ENCODE data around the gene UBE2J2. TPM values are rescaled to one million over a fixed set of nuclear protein-coding genes. Genes with fewer than 3 reads are reported as not detected.

The UBE2J2 gene
- total and polyA plus RNA-seq, 2 of the 4 experiments (the other 2 are of a cell fraction), result 20.6 to 67.5 TPM

DNA sequence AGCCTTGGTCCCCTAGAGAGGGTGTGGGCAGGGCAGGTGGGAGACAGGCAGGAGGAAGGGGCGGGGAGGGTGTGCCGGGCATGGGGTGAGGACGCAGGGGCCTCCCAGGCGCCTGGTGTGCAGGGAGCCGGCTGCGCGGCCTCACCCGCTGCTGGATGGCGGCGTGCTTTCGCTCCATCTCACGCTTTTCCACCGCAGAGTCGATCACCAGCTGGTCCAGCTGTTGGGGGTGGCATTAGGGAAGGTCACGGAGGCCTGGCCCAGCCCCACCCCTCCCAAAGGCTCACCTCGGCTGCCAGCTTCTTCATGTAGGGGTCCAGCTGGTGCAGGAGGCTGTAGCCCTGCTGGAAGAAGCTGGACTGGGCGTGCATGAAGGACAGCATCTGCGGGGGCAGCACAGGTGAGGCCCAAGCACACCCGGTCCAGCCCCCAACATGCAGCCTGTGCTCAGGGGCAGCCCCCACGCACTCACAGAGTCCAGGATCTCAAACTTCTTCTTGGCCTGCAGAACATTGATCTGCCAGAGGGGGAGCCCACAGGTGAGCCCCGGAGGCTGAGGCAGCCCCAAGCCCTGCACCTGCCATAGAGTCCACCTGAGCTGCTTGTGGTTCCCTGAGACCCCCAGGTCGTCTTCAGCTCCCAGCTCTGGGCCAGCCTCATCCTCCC, 26.2 kb upstream of the UBE2J2 start:
- in situ Hi-C loops (cut with MboI; ENCODE audit: low sequenced_read_pairs), result no loop called here
- DNase-seq (no peak), ATAC-seq (ENCODE audit: low read depth) (no peak)
- no peak overlapping the region for H3K4me2 ChIP-seq (ENCODE audit: low read depth, low read length)
- no peak overlapping the region for H3K4ac ChIP-seq (ENCODE audit: low read depth, low read length)
- no peak overlapping the region for H3K56ac ChIP-seq (ENCODE audit: extremely low read depth, insufficient read depth, low read length)
- H2BK5ac ChIP-seq (ENCODE audit: low read depth, low read length, poor library complexity, severe bottlenecking), result no peak overlapping the region
- CTCF ChIA-PET, result interaction anchor here (0.6 kb wide), 1 partner anchor 287 kb away, joined by 4 read pairs; no protein-coding TSS in a partner anchor
- intact Hi-C loops (cut with micrococcal nuclease), result no loop called here
- no peak overlapping the region for H2AK9ac ChIP-seq (replicated peaks; ENCODE audit: low read depth, low read length, poor library complexity)
- no peak overlapping the region for H2AK5ac ChIP-seq (ENCODE audit: low read depth, low read length)
- WGBS, 2 experiments (ENCODE audit: extremely low coverage in 2 of 2, insufficient read length in 1 of 2), result 90% methylated on average over 4 of the region's 22 CpGs; no CpG with 5 or more reads in 1 of the 2 experiments
- H3K27ac ChIP-seq (ENCODE audit: insufficient read depth, low read length), result no peak overlapping the region
- H3K18ac ChIP-seq (ENCODE audit: low read depth, low read length), result no peak overlapping the region
- H4K8ac ChIP-seq (ENCODE audit: low read depth in 2 of 2, low read length in 2 of 2), result no peak overlapping the region
- no peak overlapping the region for H2BK15ac ChIP-seq (ENCODE audit: low read depth, low read length)
- H2AFZ ChIP-seq (replicated peaks; ENCODE audit: low read length, poor library complexity), result no peak overlapping the region
- H3K79me1 ChIP-seq (ENCODE audit: low read depth in 1 of 2, low read length in 2 of 2), result peaks cover 3 to 30% of the 10 kb centered on the region in 2 experiments; a peak in 3 of 4 replicates
- dilution Hi-C loops (cut with HindIII; ENCODE audit: low sequenced_read_pairs, unreplicated experiment), result no loop called here
- H3K9me3 ChIP-seq (ENCODE audit: control insufficient read depth, insufficient read depth, low read length), result no peaks in the 10 kb centered on the region
- peaks cover 29% of the 10 kb centered on the region for H3K36me3 ChIP-seq (ENCODE audit: control insufficient read depth, insufficient read depth, low read length)
- H4K5ac ChIP-seq (ENCODE audit: low read depth, low read length), result no peak overlapping the region
- TF ChIP-seq, protein P1, sequence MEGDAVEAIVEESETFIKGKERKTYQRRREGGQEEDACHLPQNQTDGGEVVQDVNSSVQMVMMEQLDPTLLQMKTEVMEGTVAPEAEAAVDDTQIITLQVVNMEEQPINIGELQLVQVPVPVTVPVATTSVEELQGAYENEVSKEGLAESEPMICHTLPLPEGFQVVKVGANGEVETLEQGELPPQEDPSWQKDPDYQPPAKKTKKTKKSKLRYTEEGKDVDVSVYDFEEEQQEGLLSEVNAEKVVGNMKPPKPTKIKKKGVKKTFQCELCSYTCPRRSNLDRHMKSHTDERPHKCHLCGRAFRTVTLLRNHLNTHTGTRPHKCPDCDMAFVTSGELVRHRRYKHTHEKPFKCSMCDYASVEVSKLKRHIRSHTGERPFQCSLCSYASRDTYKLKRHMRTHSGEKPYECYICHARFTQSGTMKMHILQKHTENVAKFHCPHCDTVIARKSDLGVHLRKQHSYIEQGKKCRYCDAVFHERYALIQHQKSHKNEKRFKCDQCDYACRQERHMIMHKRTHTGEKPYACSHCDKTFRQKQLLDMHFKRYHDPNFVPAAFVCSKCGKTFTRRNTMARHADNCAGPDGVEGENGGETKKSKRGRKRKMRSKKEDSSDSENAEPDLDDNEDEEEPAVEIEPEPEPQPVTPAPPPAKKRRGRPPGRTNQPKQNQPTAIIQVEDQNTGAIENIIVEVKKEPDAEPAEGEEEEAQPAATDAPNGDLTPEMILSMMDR (conservative IDR thresholded peaks at IDR 0.05; ENCODE audit: low read depth, low read length), result peak; percentile 13; the same call in 1 of the 2 replicates
- TF ChIP-seq NFE2L2 (IDR thresholded peaks at IDR 0.05; ENCODE audit: low read depth, low read length), result no peak
- no peaks in the 10 kb centered on the region for H3K9me1 ChIP-seq (ENCODE audit: insufficient read depth, low read length)
- peaks cover 33% of the 10 kb centered on the region for H4K20me1 ChIP-seq (ENCODE audit: insufficient read depth, low read length)
- BruUV-seq (replicated peaks), result no TSS peak
- no peak overlapping the region for H2BK120ac ChIP-seq (ENCODE audit: low read depth, low read length)
- H3K27me3 ChIP-seq (ENCODE audit: control insufficient read depth, insufficient read depth, low read length), result no peaks in the 10 kb centered on the region
- no peak overlapping the region for H3K9ac ChIP-seq (ENCODE audit: low read depth, low read length)
- H3K23ac ChIP-seq (ENCODE audit: low read depth, low read length), result no peak overlapping the region
- POLR2A ChIA-PET (ENCODE audit: unreplicated experiment), result interaction anchor here (0.6 kb wide), 1 partner anchor 10 kb away, joined by 4 read pairs; no protein-coding TSS in a partner anchor
- H4K91ac ChIP-seq (ENCODE audit: insufficient read depth, low read depth, low read length), result no peak overlapping the region
- H3K4me1 ChIP-seq (ENCODE audit: control insufficient read depth, insufficient read depth, low read length), result peaks cover 6% of the 10 kb centered on the region
- H3K4me3 ChIP-seq (ENCODE audit: insufficient read depth, low read depth, low read length), result no peak overlapping the region
- H2BK20ac ChIP-seq (ENCODE audit: low read depth, low read length), result no peak overlapping the region
- H3K14ac ChIP-seq (replicated peaks; ENCODE audit: low read depth, low read length), result no peak overlapping the region

All from IMR-90 (cell line).